Limb (tissue), 2 donors: Measurements from ENCODE around the gene UBASH3B.

Experiments used
- DNase-seq, 2 donors: peaks; one replicate each; pipeline ENCODE4 v3.0.0-alpha.2; 2016; ENCODE audit errors: extremely low spot score in 2 of 2

Gene UBASH3B

DNA sequence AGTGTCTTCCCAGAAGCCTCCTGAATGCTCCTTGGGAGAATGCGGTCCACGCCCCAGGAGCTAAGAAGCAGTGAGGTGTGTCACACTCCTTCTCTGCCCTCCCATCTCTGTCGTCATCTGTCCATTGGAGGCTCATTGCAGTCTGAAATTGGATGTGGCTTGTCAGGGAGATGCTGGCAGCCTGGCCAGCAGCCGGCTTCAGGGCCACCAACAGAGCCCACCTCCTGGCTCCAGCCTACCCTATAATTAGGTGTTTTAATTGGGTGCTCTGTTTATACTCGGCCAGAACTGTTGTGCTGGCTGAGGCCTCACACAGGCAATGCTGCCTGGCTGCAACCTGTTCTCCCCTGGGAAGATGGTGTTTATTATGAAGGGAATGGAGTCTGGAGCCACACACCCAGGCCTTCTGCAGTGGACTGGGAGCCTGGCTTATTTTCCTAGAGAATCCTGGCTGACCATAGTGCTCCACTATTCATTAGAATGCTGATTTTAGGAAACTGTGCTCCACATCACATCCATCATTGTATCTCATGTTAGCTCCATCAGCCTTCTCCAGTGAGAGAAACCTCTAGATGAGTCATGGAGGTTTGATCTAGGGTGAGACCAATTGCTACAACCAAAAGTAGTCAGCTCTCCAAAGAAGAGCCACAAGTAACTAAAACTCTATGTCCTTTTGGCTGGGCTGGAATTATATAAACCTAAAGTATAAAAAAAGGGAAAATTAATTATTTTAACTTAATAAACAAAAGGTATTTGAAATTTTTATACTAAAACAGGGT lies 96.0 kb downstream of the UBASH3B start:
- DNase-seq = no peak

DNA sequence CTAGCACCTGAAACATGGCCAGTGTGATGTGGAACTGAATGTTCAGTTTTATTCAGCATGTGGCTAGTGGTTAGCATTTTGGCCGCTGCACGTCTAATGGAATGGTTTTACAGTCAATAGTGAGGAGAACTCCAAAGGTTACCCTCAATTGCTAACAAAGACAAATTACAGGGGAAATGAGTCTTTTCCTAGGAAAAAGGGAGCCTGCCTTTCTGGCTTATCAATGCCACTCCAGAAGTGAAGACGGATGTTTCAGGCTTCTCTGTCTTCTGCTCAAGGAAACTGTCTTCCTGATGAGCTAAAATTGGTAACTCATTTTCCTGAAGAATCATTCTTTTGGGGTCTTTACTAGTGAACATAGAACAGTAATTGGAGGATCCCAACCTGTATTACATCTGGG lies 98.5 kb downstream of the UBASH3B start:
- DNase-seq = no peak

DNA sequence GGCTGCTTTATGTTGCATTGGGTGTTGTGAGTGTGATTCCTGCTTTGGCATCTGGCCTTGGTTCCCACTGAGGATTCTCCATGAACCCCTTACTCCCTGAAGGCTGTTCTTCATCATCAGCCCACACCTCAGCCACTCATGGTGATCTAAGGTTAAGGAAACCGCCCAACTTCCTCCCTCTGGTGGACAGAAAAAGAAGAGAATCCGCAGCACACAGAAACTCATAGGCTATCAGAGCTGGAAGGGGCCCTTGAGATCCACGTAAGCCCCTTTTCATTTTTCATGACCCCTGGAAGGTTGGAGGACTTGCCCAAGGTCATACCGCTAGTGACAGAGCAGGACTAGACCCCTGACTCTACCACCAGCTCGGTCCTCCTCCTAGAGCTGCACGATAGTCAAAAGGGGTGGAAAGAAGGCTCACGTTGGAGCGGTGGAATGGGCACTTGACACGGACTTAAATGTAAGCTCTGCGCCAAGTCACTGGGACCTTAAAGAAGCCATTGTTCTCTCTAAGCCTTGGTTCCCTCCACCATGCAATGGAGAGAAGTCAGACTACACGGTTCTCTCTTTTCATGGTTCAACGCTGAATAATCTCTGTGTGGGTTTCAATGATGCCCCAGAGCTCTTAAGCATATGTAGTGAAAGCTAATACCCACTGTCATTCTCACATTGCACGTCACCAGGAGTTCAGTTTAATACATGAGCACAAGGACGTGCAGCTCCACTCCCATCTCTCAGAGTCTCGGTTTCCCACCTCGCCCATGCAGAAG lies 99.2 kb downstream of the UBASH3B start:
- no peak for DNase-seq

DNA sequence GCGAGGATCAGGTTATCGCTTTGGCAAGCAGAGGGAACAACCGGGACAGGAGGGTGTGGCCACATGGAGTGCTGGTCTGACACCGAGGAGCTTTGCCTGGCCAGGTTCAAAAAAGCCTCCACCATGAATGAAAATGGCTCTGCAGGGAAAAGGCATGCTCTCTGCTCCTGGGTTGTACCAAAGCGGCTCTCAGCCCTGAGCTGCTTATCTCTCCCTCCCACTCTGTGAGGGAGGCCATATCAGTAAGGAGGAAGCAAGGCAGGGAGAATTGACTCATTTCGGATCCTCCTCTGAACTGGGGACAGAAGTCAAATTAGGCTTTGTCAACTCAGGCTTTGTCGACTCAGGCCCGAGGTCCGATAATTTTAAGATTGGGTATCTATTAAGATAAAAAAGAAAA lies 99.9 kb downstream of the UBASH3B start:
- DNase-seq = no peak

DNA sequence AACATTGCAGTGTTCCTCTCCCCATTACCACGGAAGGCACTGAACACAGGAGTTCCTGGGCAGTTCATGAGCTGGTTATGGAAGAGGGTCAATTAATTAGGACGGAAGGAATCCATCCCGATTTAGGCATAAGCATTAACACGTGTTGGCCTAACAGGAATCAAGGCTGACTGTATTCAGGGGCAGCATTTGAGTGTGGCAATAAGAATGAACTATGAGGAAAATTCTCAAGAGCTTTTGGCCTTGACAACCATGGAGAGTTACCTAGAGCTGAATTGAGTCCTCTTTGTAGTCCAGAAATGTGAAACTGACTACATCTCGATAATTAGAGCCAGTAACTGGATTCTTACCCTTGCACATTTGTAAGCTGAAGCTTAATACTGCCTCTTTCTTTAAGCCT lies 100.4 kb downstream of the UBASH3B start:
- DNase-seq = no peak

DNA sequence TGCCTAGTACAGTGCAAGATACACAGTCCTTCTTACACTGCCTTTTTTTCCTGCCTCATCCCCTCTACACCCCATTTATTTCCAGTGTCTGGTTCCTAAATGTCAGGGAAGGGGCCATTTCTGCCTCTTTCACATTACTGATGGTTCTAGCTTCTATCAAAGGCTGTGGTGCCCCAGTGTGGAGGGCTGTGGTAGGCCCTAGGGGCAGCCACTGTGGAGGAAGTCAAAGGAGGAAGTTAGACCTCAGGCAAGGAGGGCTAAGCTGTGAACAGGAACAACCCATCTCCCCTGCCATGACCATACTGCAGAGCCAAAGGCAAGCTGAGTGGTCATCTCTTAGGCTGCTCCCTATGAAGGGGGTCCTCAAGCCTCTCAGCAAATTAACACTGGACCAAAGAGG lies 100.9 kb downstream of the UBASH3B start:
- DNase-seq = no peak

DNA sequence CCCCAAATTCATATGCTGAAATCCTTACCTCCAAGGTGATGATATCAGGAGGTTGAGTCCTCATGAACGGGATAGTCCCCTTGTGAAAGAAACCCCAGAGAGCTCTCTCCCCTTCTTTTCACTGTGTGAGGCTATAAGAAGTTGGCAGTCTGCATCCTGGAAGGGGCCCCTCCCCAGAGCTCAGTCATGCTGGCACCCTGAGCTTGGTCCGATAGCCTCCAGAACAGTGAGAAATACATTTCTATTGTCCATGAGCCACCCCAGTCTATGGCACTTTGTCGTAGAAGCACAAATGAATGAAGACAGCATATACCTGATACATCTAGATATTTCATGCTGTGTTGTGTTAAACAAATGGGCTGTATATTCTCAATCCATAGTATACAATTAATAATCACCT lies 101.7 kb downstream of the UBASH3B start:
- DNase-seq = no peak

DNA sequence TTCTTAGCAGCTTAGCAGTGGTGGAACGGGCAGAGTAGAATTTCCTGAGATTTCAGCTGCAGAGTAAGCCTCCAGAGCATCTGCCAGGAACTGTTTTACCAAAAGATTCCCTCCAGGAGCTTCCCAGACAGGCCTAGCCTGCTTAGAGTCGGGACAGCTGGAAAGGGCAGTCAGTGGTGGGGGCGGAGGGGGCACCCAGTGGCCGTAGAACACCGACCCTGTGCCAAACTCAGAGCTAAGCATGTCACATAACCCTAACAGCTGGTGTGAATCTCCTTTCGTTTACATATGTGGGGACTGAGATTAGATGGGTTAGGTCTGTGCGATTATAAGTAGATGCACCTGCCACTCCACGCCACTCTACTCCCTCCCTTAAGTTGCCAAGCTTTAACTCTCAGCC lies 102.8 kb downstream of the UBASH3B start:
- no peak for DNase-seq

DNA sequence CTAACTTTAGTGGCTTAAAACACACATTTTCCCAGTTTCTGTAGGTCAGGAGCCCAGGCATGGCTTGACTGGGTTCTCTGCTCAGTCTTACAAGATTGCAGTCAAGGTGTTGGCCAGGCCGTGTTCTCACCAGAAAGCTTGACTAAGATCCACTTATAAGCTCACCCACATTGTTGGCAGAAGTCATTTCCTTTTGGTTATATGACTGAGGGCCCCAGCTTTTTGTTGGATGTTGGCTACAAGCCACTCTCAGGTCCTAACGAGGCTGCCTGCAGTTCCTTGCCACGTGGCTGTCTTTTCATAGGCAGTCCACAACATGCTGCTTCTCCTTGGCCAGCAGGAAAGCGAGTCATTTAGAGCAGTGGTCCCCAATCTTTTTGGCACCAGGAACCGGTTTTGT lies 103.5 kb downstream of the UBASH3B start:
- DNase-seq = no peak

DNA sequence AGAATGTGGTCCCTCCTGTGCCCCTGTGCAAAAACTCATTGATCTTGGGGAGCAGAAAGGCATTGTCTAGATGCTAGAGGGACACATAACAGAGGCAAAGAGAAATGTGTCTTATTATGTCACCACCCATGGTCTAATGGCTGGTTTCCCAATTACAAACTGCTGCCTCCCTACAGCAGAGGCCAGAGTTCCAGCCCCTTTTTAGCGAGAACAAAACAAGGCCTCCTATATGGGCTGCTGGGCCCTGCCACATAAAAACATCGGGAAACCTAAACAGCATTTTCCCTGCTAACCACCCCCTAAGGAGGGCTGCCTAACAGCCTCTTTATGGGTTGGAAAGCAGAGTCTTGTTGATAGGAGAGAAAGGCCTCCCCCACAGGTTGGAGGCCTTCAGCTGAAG lies 107.6 kb downstream of the UBASH3B start:
- DNase-seq = no peak

DNA sequence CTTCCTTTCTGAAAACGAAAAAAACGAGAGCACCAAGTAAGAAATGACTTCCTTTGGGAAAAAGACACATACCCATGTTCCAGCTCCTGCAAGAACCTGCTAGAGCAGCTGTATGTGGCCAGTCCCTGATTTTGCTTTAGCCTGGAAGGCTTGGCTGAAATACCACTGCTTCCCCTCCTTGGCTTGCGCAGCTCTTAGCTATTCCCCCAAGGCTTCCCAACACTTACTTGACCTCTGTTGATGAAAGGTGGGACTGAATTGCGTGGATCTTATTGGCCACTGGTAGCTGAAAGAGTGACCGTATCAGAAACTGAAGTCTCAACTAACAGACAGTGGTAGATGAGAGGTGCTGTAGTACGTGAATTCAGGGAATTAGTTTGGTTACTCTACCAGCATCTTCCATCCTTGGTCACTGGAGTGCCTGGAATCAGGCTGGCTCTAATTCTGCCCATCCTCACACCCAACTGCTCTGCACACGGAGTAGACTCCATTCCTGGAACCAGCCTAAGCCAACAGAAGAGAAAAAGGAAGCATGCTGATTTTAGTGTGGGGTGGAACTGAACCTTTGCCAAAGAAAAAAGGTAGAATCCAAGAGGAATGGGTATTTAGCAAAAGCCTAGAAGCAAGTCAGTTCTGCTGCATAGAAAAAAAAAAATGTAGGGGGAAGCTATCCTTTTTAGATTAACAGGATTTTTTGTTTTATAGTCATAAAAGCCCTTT lies 109.0 kb downstream of the UBASH3B start:
- no peak for DNase-seq

DNA sequence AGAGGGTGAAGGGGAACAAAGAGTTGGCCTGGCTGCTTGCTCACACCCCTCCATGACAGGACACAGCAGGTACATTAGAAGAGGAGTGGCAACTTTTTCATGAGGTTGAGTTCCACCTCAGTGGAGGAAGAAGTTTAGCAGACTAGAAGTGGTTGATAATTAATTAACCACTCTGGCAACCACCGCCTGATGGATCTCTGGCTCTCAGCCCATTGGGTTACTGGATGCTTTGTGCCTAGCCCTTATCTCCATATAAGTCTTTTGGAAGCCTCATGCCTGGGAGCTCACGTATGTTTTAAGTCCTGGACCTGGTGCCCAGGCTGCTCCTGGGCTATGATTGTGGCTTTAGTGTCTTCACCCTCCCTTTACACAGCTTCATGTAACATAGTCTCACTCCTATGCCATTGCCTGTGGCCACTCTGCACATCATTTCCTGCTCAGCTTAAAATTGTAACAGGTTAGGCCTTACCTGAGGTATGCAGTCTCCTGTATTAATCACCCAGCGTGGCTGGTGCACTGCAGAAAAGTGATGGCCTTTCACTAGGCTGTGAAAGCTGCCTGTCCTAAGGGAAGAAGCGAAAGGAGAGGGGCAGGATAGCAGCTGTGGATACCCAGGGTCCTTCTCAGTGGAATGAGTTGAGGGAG lies 110.1 kb downstream of the UBASH3B start:
- DNase-seq = no peak

DNA sequence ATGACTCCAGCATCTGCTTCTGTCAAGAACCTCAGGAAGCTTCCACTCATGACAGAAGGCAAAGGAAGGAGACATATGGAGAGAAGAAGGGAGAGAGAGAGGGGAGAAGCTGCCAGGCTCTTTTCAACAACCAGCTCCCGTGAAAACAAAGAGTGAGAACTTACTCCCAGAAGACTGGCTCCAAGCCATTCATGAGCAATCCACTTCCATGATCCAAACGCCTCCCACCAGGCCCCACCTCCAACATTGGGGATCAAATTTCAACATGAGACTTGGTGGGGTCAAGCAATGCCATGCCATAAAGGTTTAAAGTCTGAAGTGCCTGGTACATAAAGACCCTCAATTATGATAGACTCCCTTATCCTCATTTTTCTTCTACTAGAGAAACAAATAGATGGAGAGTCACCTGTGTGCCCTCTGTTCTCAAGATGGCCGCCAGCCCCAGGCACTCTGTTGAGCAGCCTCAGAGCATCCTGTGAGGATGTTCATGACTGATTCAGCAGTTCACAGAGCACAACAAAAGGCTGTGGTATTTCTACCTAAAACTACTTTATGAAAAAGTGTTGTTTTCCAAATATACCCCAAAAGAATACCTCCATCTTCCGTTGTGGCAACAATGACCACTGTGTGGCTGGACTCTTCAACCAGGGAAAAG lies 113.7 kb downstream of the UBASH3B start:
- no peak for DNase-seq

DNA sequence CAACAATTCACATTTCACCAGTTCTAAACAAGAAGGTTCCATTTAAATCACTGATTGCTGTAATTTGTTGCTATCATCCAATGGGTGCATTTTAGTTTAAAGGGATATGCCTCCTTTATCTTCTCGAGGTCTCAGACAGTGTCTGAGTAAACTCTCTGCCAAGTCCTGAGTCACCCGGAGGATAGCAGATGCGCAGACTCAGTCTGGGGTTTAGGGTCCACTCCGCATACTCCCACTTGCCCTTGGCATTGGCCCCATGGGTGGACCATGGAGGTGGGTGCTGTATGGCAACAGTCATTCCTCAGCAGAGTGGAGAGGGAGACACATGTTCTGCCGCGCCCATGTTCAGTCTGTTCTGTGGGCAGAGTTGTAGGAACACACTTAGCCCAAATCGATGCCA lies 117.4 kb downstream of the UBASH3B start:
- DNase-seq = no peak

DNA sequence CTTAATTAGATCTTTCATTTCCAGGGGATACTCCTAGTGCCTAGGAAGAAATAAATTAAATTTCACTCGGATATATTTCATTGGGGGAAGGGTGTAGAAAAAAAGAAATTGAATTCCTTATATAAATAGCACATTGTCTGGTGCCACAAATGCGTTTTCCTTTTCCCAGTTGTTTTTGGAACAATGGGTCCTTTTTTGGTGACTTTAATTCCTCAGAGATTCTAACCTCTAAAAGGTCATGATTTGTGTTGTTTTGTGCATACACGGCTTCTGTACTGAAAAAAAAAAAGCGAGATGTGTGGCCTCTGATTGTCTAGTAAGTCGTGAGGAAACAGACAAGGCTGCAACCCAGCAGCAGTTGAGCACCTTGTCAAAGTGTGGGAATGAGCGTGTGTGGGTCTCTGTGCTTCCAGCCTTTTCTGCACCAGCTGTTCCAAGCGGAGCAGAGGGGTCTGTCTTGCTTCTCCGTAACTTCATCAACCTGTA lies 118.3 kb downstream of the UBASH3B start:
- no peak for DNase-seq

DNA sequence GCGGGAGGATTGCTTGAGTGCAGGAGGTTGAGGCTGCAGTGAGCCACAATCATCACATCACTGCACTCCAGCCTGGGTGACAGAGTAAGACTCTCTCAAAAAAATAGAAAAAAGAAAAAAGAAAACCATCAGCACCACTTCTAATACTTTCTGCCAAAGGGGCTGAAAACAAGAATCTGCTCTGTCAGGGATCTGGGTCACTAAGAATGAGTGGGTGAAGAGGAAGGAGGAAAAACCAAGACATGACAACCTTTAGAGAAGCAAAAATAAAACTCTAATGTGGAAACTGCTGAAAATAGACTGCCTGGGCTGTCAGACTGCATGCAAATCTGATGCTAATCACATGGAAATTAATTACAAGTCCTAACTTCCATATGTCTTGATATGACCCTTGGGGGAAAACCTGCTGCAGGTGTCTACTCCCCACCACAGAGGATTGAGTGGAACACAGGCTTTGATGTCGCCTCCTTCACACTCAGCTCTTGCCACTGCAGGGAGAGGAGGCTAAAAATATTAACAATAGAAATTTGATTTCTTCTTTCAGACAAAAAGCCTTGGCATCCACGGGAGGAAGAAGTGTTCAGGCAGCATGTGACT lies 120.3 kb downstream of the UBASH3B start:
- DNase-seq = no peak

DNA sequence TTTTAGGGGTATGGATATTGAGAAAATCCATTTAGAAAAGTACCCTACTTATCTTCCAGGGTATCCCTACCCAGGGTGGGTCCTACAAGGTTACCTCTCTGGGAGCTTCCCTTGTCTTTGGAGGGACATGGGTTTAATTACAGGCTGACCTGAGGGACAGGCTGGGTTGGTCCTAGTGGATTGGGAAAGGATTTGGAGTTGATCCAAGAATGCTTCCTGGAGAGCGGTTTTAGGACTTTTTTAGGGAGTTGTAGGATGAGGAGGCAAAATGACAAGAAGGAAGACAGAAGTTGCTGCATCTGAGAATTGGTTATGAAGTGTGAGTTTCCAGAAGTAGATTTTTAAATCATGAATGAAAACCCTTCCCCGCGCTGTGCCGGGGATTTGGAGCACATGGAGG lies 121.0 kb downstream of the UBASH3B start:
- no peak for DNase-seq

DNA sequence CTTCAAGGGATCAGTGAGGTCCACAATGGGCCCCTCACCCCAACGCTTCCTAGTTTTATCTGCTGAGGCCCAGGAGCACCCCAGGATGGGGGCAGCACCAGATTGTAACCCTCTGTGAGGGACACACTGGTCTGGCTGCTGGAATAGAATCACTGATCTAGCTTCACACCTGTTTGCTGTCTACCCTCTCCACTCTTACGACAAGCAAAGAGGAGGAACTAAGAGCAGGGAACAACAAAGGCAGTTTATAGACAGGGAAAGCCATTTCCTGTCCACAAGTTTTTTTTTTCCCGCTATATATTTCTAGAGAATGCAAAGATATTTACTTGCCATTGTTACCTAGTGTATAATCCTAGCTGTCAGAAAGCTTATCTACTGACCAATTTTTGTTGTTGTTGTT lies 121.8 kb downstream of the UBASH3B start:
- no peak for DNase-seq

DNA sequence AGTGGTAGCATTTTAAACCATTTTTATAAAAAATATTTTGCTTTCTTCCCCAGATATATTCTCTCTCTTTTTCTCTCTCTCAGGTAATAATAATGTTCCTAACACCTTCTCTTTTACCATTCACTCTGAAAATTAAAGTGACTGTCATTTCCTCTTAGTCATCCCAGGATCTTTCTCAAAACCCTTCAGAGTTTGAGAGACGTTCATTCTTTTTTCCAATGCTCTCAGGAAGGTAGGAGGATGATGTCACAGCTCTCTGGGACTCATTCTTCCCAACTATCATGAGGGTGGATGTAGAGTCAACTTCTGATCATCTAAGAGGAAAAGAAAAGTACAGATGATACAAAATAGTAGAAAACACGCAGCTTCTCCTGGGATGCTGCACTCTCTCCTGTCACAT lies 122.6 kb downstream of the UBASH3B start:
- DNase-seq = no peak

DNA sequence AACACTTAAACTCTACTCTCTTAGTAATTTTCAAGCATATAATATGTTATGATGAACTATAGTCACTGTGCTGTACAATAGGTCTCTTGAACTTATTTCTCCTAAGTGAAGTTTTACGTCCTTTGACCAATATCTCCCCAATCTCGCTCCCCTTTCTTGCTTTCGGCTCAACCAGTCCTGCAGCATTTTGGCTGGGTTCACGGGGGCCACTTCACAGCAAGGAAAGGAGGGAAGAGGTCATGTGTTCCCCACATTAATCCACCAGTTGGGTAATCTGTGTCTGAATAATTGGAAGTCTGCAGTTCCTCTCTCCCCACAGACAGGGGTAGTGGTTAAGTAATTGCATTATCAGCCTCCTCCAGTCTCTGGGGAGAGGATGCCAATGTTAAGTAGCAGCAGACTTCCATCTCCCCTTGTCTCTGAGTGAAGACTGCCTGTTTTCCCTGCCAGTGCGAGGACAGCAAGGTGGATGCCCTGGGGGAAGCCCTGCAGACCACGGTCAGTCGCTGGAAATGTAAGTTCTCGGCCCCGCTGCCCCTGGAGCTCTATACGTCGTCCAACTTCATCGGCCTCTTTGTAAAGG lies 123.6 kb downstream of the UBASH3B start:
- no peak for DNase-seq
